IMR-90 (cell line): ENCODE data around the gene CYB5B.

ENCODE experiments used
- BHLHE40 ChIP-seq: fragments of 150-350 bp; IDR thresholded peaks from 2 replicates; pipeline ENCODE4 v1.6.1; 2016; ENCODE audit warnings: mild to moderate bottlenecking, low read depth, low read length
- CEBPB ChIP-seq: IDR thresholded peaks from 2 replicates; pipeline ENCODE4 v1.6.1; 2012; ENCODE audit warnings: low read depth, low read length, improper control_type of control experiment
- FOS ChIP-seq: fragments of 150-350 bp; IDR thresholded peaks from 2 replicates; pipeline ENCODE4 v1.6.1; 2016; ENCODE audit warnings: low read depth, low read length
- MXI1 ChIP-seq: IDR thresholded peaks from 2 replicates; pipeline ENCODE4 v1.6.1; 2012; ENCODE audit warnings: low read depth, mild to moderate bottlenecking, low read length, moderate library complexity, borderline replicate concordance
- POLR2A ChIP-seq: IDR thresholded peaks from 2 replicates; pipeline ENCODE4 v1.6.1; 2012; ENCODE audit warnings: mild to moderate bottlenecking, low read depth, low read length
- RAD21 ChIP-seq: IDR thresholded peaks from 2 replicates; pipeline ENCODE4 v1.6.1; 2012; ENCODE audit warnings: low read length, improper control_type of control experiment
- TF ChIP-seq, protein P1 (sequence below): conservative IDR thresholded peaks from 2 replicates; pipeline ENCODE4 v1.5.1; 2012; ENCODE audit warnings: mild to moderate bottlenecking, low read depth, low read length, improper control_type of control experiment

- TF ChIP-seq, protein P1, sequence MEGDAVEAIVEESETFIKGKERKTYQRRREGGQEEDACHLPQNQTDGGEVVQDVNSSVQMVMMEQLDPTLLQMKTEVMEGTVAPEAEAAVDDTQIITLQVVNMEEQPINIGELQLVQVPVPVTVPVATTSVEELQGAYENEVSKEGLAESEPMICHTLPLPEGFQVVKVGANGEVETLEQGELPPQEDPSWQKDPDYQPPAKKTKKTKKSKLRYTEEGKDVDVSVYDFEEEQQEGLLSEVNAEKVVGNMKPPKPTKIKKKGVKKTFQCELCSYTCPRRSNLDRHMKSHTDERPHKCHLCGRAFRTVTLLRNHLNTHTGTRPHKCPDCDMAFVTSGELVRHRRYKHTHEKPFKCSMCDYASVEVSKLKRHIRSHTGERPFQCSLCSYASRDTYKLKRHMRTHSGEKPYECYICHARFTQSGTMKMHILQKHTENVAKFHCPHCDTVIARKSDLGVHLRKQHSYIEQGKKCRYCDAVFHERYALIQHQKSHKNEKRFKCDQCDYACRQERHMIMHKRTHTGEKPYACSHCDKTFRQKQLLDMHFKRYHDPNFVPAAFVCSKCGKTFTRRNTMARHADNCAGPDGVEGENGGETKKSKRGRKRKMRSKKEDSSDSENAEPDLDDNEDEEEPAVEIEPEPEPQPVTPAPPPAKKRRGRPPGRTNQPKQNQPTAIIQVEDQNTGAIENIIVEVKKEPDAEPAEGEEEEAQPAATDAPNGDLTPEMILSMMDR: no peak
- TF ChIP-seq RAD21: no peak
- no peak for TF ChIP-seq POLR2A
- no peak for TF ChIP-seq BHLHE40
- TF ChIP-seq CEBPB: no peak
- TF ChIP-seq MXI1: no peak
- no peak for TF ChIP-seq FOS
Measured at GRCh38 chr16:69417520-69418199, 6.8 kb upstream of the CYB5B start.
